ENCODE measurements around the gene HMGN1.

HMGN1 gene

DNA sequence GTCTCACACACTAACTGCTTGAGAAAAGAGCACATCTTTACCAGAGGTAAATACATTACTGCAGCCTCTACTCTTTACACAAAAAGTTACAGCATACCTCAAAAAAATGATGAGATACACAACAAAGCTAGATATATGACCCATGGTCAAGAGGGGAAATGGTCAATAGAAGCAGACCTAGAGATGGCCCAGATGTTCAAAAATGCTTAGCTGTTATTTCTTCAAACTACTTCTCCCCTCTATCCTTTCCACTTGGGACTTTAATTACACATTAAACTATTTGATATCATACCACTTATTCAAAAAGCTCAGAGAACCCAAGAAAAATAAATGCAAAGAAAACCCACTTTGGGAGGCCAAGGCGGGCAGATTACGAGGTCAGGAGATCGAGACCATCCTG lies 48.3 kb downstream of the HMGN1 start:
- Histone ChIP-seq H3K4me1 (ENCODE audit: control insufficient read depth, insufficient read depth, low read length) (no peaks in the 10 kb centered on the region), H3K4me3 (ENCODE audit: low read length) (no peak overlapping the region), H3K36me3 (ENCODE audit: control insufficient read depth, insufficient read depth, low read length) (peaks cover 9% of the 10 kb centered on the region; the same call in 1 of the 2 replicates), H3K9me3 (ENCODE audit: control insufficient read depth, insufficient read depth, low read length) (no peaks in the 10 kb centered on the region), H3K27me3 (ENCODE audit: control insufficient read depth, insufficient read depth, low read length) (no peaks in the 10 kb centered on the region), H3K27ac (ENCODE audit: low read length) (no peak overlapping the region)
- DNase-seq (ENCODE audit: low read depth, low spot score) = no peak
- WGBS (ENCODE audit: insufficient coverage, insufficient read length) = no CpG with 5 or more reads among the region's 3 CpGs

DNA sequence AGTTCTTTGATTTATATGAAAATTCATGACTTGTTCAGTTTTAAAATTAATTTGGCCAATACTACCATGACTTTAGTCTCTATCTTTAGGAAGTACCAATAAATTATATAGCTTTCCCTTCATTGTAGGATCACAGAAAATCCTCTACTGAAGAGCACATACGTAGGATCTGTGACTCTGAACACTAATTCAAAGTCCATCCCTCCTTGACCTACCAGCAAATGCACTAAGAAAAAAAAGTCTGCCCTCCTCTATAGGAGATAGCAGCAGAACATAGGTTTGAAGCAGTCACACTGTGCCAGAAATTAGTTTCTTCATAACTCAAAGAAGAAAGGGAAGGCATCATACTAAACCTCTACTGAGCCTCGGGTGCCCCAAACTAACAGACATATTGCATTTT lies 52.0 kb downstream of the HMGN1 start:
- Histone ChIP-seq H3K4me1 (ENCODE audit: control insufficient read depth, insufficient read depth, low read length) (no peaks in the 10 kb centered on the region), H3K27me3 (ENCODE audit: control insufficient read depth, insufficient read depth, low read length) (no peaks in the 10 kb centered on the region), H3K9me3 (ENCODE audit: control insufficient read depth, insufficient read depth, low read length) (no peaks in the 10 kb centered on the region), H3K36me3 (ENCODE audit: control insufficient read depth, insufficient read depth, low read length) (peaks cover 13% of the 10 kb centered on the region; the same call in 1 of the 2 replicates), H3K27ac (ENCODE audit: low read length) (no peak overlapping the region), H3K4me3 (ENCODE audit: low read length) (no peak overlapping the region)
- no peak for DNase-seq (ENCODE audit: low read depth, low spot score)
- no CpG with 5 or more reads among the region's 2 CpGs for WGBS (ENCODE audit: insufficient coverage, insufficient read length)
